ENCODE results near the gene CLHC1.

DNA sequence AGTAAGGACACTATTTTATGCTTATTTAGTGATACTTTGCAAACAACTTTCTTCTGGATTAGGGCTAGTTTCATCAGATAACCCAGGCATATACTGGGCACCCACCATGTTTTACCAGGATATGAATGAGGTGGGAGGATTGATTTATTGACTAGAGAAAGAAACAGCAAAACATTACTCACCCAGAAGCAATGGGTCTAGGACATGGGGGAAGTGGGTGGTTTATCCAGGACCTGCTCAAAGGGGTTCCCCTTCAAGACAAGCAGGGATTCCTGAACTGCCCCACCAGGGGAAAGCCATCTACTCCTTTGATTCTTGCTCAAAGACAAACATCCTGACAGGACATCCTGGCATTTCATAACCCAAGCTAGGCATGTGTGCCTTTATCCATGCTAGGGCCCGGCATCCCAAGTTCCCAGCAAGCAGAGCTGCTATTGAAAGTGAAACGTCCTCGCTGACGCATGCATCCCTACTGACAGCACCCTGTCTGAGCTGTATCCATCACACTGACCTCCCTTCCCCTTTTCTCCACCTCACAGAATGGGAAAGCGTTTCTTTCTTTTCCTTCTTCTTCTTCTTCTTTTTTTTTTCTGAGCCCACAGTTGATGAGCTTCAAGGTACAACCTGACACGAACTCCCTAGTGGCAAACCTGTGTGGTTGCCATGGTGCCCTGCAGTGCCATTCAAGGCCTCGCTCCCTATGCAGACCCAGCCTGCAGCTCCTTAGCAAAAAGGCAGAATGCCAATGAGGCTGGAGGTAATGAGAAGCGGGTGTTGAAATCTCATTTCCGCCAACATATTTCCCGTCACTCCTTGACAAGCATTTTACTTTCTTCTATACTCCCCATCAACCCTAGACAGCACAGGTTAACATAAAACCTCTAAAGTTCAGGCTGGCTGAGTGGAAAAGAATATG is 70.5 kb downstream of the CLHC1 start:
- no peak for TF ChIP-seq ZBTB7A (IDR thresholded peaks at IDR 0.05; ENCODE audit: low read depth)
- no peak for TF ChIP-seq EGR1 (IDR thresholded peaks at IDR 0.05)
- TF ChIP-seq, protein P1, sequence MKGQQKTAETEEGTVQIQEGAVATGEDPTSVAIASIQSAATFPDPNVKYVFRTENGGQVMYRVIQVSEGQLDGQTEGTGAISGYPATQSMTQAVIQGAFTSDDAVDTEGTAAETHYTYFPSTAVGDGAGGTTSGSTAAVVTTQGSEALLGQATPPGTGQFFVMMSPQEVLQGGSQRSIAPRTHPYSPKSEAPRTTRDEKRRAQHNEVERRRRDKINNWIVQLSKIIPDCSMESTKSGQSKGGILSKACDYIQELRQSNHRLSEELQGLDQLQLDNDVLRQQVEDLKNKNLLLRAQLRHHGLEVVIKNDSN (IDR thresholded peaks at IDR 0.05), result no peak
- no peak for TF ChIP-seq TAF1 (IDR thresholded peaks at IDR 0.05; ENCODE audit: low read depth)
- no peak for TF ChIP-seq EP300 (IDR thresholded peaks at IDR 0.05; ENCODE audit: borderline replicate concordance)
- no peak for TF ChIP-seq NFIC (IDR thresholded peaks at IDR 0.05)
- TF ChIP-seq, protein P2, sequence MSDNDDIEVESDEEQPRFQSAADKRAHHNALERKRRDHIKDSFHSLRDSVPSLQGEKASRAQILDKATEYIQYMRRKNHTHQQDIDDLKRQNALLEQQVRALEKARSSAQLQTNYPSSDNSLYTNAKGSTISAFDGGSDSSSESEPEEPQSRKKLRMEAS (IDR thresholded peaks at IDR 0.05), result no peak
- TF ChIP-seq CREB1 (IDR thresholded peaks at IDR 0.05; ENCODE audit: low read depth), result no peak
- TF ChIP-seq, protein P3, sequence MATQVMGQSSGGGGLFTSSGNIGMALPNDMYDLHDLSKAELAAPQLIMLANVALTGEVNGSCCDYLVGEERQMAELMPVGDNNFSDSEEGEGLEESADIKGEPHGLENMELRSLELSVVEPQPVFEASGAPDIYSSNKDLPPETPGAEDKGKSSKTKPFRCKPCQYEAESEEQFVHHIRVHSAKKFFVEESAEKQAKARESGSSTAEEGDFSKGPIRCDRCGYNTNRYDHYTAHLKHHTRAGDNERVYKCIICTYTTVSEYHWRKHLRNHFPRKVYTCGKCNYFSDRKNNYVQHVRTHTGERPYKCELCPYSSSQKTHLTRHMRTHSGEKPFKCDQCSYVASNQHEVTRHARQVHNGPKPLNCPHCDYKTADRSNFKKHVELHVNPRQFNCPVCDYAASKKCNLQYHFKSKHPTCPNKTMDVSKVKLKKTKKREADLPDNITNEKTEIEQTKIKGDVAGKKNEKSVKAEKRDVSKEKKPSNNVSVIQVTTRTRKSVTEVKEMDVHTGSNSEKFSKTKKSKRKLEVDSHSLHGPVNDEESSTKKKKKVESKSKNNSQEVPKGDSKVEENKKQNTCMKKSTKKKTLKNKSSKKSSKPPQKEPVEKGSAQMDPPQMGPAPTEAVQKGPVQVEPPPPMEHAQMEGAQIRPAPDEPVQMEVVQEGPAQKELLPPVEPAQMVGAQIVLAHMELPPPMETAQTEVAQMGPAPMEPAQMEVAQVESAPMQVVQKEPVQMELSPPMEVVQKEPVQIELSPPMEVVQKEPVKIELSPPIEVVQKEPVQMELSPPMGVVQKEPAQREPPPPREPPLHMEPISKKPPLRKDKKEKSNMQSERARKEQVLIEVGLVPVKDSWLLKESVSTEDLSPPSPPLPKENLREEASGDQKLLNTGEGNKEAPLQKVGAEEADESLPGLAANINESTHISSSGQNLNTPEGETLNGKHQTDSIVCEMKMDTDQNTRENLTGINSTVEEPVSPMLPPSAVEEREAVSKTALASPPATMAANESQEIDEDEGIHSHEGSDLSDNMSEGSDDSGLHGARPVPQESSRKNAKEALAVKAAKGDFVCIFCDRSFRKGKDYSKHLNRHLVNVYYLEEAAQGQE (IDR thresholded peaks at IDR 0.05; ENCODE audit: low read depth), result no peak
- no peak for TF ChIP-seq FOXM1 (IDR thresholded peaks at IDR 0.05; ENCODE audit: borderline replicate concordance, low read depth)
